H1 (cell line): Measurements from ENCODE around the gene ATR. TPM values are rescaled to one million over a fixed set of nuclear protein-coding genes. Genes with fewer than 3 reads are reported as not detected.
A peak's percentile ranks its signal among the peaks of the same experiment; 100 is the strongest.

Experiments used
- CTCF ChIA-PET: fragments of 300-600 bp; sonication (Branson Sonifier 250); formaldehyde crosslinking; loops from one replicate; lab custom pipeline; 2021; ENCODE audit not compliant: partially characterized antibody; lab: Charles Lee
- POLR2A ChIA-PET: fragments of 300-600 bp; sonication (Branson Sonifier 250); formaldehyde crosslinking; loops from one replicate; lab custom pipeline; 2021; ENCODE audit warnings: inconsistent platforms; ENCODE audit not compliant: partially characterized antibody; lab: Charles Lee
- DNase-seq, 2 experiments: peaks; one replicate each; pipeline versions ENCODE4 v3.0.0 to v3.0.0-alpha.2; 2010 to 2022; ENCODE audit warnings: low spot score in 2 of 2, low read depth in 1 of 2, mixed read lengths in 1 of 2
- FAIRE-seq: peaks from 2 replicates; lab custom pipeline; 2011; peaks lifted over from hg19 to GRCh38; lab: Jason Lieb, UNC
- H2AFZ ChIP-seq: 2 replicates; pipeline ENCODE4 v1.8.1; 2012; ENCODE audit warnings: low read length, inconsistent platforms
- H2AK5ac ChIP-seq: 2 replicates; pipeline ENCODE4 v1.6.1; 2013; ENCODE audit warnings: low read depth, low read length
- H2BK120ac ChIP-seq: replicated peaks from 2 replicates; pipeline ENCODE3; 2013; ENCODE audit warnings: low read depth, low read length, inconsistent platforms
- H2BK12ac ChIP-seq: 2 replicates; pipeline ENCODE4 v1.6.1; 2013; ENCODE audit warnings: low read depth, low read length
- H2BK15ac ChIP-seq: 2 replicates; pipeline ENCODE4 v1.6.1; 2013; ENCODE audit warnings: low read length
- H2BK20ac ChIP-seq: 2 replicates; pipeline ENCODE4 v1.6.1; 2013; ENCODE audit warnings: low read length
- H2BK5ac ChIP-seq: 2 replicates; pipeline ENCODE4 v1.6.1; 2013; ENCODE audit warnings: low read depth, low read length
- H3K14ac ChIP-seq: 2 replicates; pipeline ENCODE4 v1.6.1; 2013; ENCODE audit warnings: inconsistent platforms; ENCODE audit not compliant: insufficient read length
- H3K18ac ChIP-seq: 2 replicates; pipeline ENCODE4 v1.6.1; 2013; ENCODE audit warnings: low read length; ENCODE audit errors: extremely low read depth
- H3K23ac ChIP-seq: 2 replicates; pipeline ENCODE4 v1.6.1; 2013; ENCODE audit warnings: inconsistent platforms; ENCODE audit not compliant: insufficient read length
- H3K23me2 ChIP-seq: 2 replicates; pipeline ENCODE4 v1.6.1; 2013; ENCODE audit warnings: low read depth, low read length
- H3K27ac ChIP-seq: 2 replicates; pipeline ENCODE4 v1.6.1; 2011; ENCODE audit warnings: low read depth, low read length, inconsistent platforms
- H3K27me3 ChIP-seq, 4 experiments: replicated peaks in 1 of 4; 1 replicate in 1 of 4; 2 replicates in 3 of 4; pipeline versions ENCODE4 v1.6.1 to v1.8.1; 2011 to 2013; ENCODE audit warnings: low read length in 3 of 4, mild to moderate bottlenecking in 3 of 4, inconsistent platforms in 2 of 4, mixed read lengths in 2 of 4, moderate library complexity in 1 of 4; ENCODE audit not compliant: control insufficient read depth in 3 of 4, insufficient read depth in 3 of 4; ENCODE audit errors: extremely low read depth in 1 of 4
- H3K36me3 ChIP-seq, 4 experiments: 2 replicates each; pipeline versions ENCODE4 v1.6.1 to v1.8.1; 2011 to 2013; ENCODE audit warnings: mild to moderate bottlenecking in 4 of 4, low read length in 3 of 4, moderate library complexity in 2 of 4, control low read depth in 1 of 4, inconsistent platforms in 1 of 4; ENCODE audit not compliant: insufficient read depth in 4 of 4, control insufficient read depth in 2 of 4
- H3K4ac ChIP-seq: replicated peaks from 2 replicates; pipeline ENCODE3; 2013; ENCODE audit warnings: low read length, low read depth, mixed read lengths, inconsistent platforms; ENCODE audit not compliant: insufficient read length
- H3K4me1 ChIP-seq, 4 experiments: replicated peaks in 1 of 4; 1 replicate in 1 of 4; 2 replicates in 3 of 4; pipeline versions ENCODE4 v1.6.1 to v1.8.1; 2011 to 2013; ENCODE audit warnings: low read length in 3 of 4, inconsistent platforms in 2 of 4, mixed read lengths in 1 of 4; ENCODE audit not compliant: insufficient read depth in 4 of 4, control insufficient read depth in 3 of 4
- H3K4me2 ChIP-seq, 2 experiments: 2 replicates each; pipeline versions ENCODE4 v1.6.1 to v1.8.1; 2011 to 2013; ENCODE audit warnings: low read depth in 2 of 2, low read length in 2 of 2, control low read depth in 1 of 2, inconsistent platforms in 1 of 2, mild to moderate bottlenecking in 1 of 2; ENCODE audit not compliant: insufficient read depth in 1 of 2
- H3K4me3 ChIP-seq, 4 experiments: fragments of 200-600, 300-600 bp in 1 of 4; sonication (generic), shearing (Covaris generic), sonication (Bioruptor Twin) in 1 of 4; 2 replicates each; pipeline versions ENCODE4 v1.5.1 to v1.8.1; 2011 to 2016; ENCODE audit warnings: low read length in 4 of 4, low read depth in 3 of 4, control low read depth in 2 of 4, inconsistent platforms in 2 of 4, mild to moderate bottlenecking in 2 of 4, mixed read lengths in 1 of 4, moderate library complexity in 1 of 4; ENCODE audit not compliant: insufficient read depth in 2 of 4; ENCODE audit errors: extremely low read depth in 1 of 4
- H3K56ac ChIP-seq: replicated peaks from 2 replicates; pipeline ENCODE3; 2013; ENCODE audit warnings: low read depth, mild to moderate bottlenecking, mixed read lengths, low read length, inconsistent platforms; ENCODE audit not compliant: insufficient read length
- H3K79me1 ChIP-seq: 2 replicates; pipeline ENCODE4 v1.6.1; 2013; ENCODE audit warnings: low read depth, low read length, control low read depth
- H3K79me2 ChIP-seq, 2 experiments: 2 replicates each; pipeline versions ENCODE4 v1.6.1 to v1.8.1; 2012 to 2013; ENCODE audit warnings: low read length in 2 of 2, mild to moderate bottlenecking in 2 of 2, inconsistent platforms in 1 of 2; ENCODE audit not compliant: insufficient read depth in 2 of 2, control insufficient read depth in 1 of 2
- H3K9ac ChIP-seq, 4 experiments: replicated peaks in 1 of 4; 1 replicate in 1 of 4; 2 replicates in 3 of 4; pipeline versions ENCODE4 v1.6.1 to v1.8.1; 2011 to 2013; ENCODE audit warnings: low read depth in 3 of 4, low read length in 3 of 4, control low read depth in 2 of 4, mild to moderate bottlenecking in 2 of 4, moderate library complexity in 2 of 4, inconsistent platforms in 1 of 4; ENCODE audit errors: extremely low read depth in 1 of 4
- H3K9me3 ChIP-seq, 2 experiments: 2 replicates each; pipeline versions ENCODE4 v1.6.1 to v1.8.1; 2012 to 2013; ENCODE audit warnings: mild to moderate bottlenecking in 2 of 2, moderate library complexity in 2 of 2, control low read depth in 1 of 2, inconsistent platforms in 1 of 2, low read depth in 1 of 2, low read length in 1 of 2, mixed read lengths in 1 of 2; ENCODE audit not compliant: insufficient read depth in 2 of 2
- H4K20me1 ChIP-seq, 2 experiments: replicated peaks in 1 of 2; 2 replicates each; pipeline versions ENCODE3 to v1.8.1; 2011 to 2013; ENCODE audit warnings: inconsistent platforms in 2 of 2, low read length in 2 of 2, mild to moderate bottlenecking in 1 of 2; ENCODE audit not compliant: insufficient read depth in 2 of 2, control insufficient read depth in 1 of 2
- H4K5ac ChIP-seq: 2 replicates; pipeline ENCODE4 v1.6.1; 2013; ENCODE audit warnings: low read length, low read depth, mixed read lengths, inconsistent platforms; ENCODE audit not compliant: insufficient read length
- H4K8ac ChIP-seq: 2 replicates; pipeline ENCODE4 v1.8.0; 2013; ENCODE audit warnings: mild to moderate bottlenecking, moderate library complexity, low read length, inconsistent platforms; ENCODE audit not compliant: insufficient read depth; ENCODE audit errors: extremely low read depth
- H4K91ac ChIP-seq: replicated peaks from 2 replicates; pipeline ENCODE3; 2013; ENCODE audit warnings: low read length, mixed read lengths, inconsistent platforms; ENCODE audit not compliant: insufficient read length
- CEBPB ChIP-seq: IDR thresholded peaks from 2 replicates; pipeline ENCODE4 v1.6.1; 2012; ENCODE audit warnings: low read depth, low read length
- KDM4A ChIP-seq: IDR thresholded peaks from one replicate; pipeline ENCODE4 v1.7.1; 2012; ENCODE audit warnings: low read depth, mild to moderate bottlenecking, moderate library complexity, low read length, inconsistent platforms; ENCODE audit not compliant: severe bottlenecking
- MAX ChIP-seq: IDR thresholded peaks from 2 replicates; pipeline ENCODE4 v1.6.1; 2012; ENCODE audit warnings: inconsistent platforms
- WGBS, 2 experiments: shearing (Covaris generic) in 1 of 2; methylation state at CpG; one replicate each; pipeline versions ENCODE4 v1.1.6 to v1.1.7; 2013 to 2015; ENCODE audit warnings: low lambda C conversion rate in 2 of 2, mixed read lengths in 2 of 2, inconsistent platforms in 1 of 2, low coverage in 1 of 2, missing lambda C conversion rate in 1 of 2; ENCODE audit not compliant: insufficient replicate concordance in 2 of 2, insufficient coverage in 1 of 2, insufficient read length in 1 of 2; ENCODE audit errors: extremely low coverage in 1 of 2, missing lambda C conversion rate in 1 of 2; 5-methylcytosine and 5-hydroxymethylcytosine counted together
- polyA plus RNA-seq, 7 experiments: library from polyadenylated mRNA; depleted of rRNA in 3 of 7; stranded (reverse) in 5 of 7; unstranded in 2 of 7; fragments of >200 nt in 5 of 7; fragments of 200-250 nt in 2 of 7; gene quantifications; 1 replicate in 5 of 7; 2 replicates in 1 of 7; 4 replicates in 1 of 7; pipeline versions ENCODE4 v1.2.1 to v1.2.3, GENCODE V29; 2011 to 2013; ENCODE audit warnings: missing spikeins in 2 of 7, mixed read lengths in 2 of 7
- total RNA-seq: library from RNA; stranded (reverse); fragmentation: NEBNext Ultra II Directional; extraction: Animal tissue kit (Norgen Biotek cat#: 25700); gene quantifications from 2 replicates; pipeline ENCODE4 v1.2.1, GENCODE V29; 2021

Gene ATR
- total and polyA plus RNA-seq, 2 of the 8 experiments (the other 6 are each of a cell fraction or from before 2014, with no cell fraction given), result 8.4 to 23.2 TPM

- H3K9me3 ChIP-seq, result no peaks in the 10 kb centered on the region
- POLR2A ChIA-PET, result no interaction called here
- no peak overlapping the region for H3K14ac ChIP-seq
- H3K27ac ChIP-seq, result no peak overlapping the region
- no peaks in the 10 kb centered on the region for H3K4me1 ChIP-seq
- H3K79me1 ChIP-seq, result no peaks in the 10 kb centered on the region
- DNase-seq (no peak), FAIRE-seq (no peak)
- no peak overlapping the region for H2AFZ ChIP-seq
- no peak overlapping the region for H4K8ac ChIP-seq
- CTCF ChIA-PET, result no interaction called here
- H4K91ac ChIP-seq, result no peak overlapping the region
- no peaks in the 10 kb centered on the region for H3K79me2 ChIP-seq
- H3K27me3 ChIP-seq, result no peaks in the 10 kb centered on the region
- H2BK120ac ChIP-seq, result no peak overlapping the region
- no peak overlapping the region for H3K23ac ChIP-seq
- 94% methylated on average over 4 of the region's 4 CpGs; no CpG with 5 or more reads in 1 of the 2 experiments for WGBS, 2 experiments
- no peak overlapping the region for H3K18ac ChIP-seq
- no peak overlapping the region for H3K9ac ChIP-seq
- no peak overlapping the region for H2AK5ac ChIP-seq
- H3K23me2 ChIP-seq, result no peaks in the 10 kb centered on the region
- no peak overlapping the region for H2BK15ac ChIP-seq
- H3K36me3 ChIP-seq, result no peaks in the 10 kb centered on the region; a peak in 1 of 8 replicates
- no peak overlapping the region for H3K4ac ChIP-seq
- H4K5ac ChIP-seq, result no peak overlapping the region
- H3K4me3 ChIP-seq, result no peak overlapping the region
- H4K20me1 ChIP-seq, result no peaks in the 10 kb centered on the region
- H3K4me2 ChIP-seq, result no peak overlapping the region
- H3K56ac ChIP-seq, result no peak overlapping the region
- H2BK5ac ChIP-seq, result no peak overlapping the region
- TF ChIP-seq MAX, result no peak
- TF ChIP-seq CEBPB, result peak; percentile 81; the same call in 1 of the 2 replicates
- TF ChIP-seq KDM4A, result no peak
- H2BK12ac ChIP-seq, result no peak overlapping the region
- no peak overlapping the region for H2BK20ac ChIP-seq
Measured at GRCh38 chr3:142470826-142471225, 107.7 kb downstream of the ATR start.
